Subcutaneous abdominal adipose tissue (tissue), 5 donors: ENCODE results near the gene CAMKMT.

Source experiments
- H3K27ac ChIP-seq: one replicate; pipeline ENCODE4 v1.7.0; 2013; ENCODE audit warnings: low read depth, mild to moderate bottlenecking, inconsistent platforms, low read length, moderate library complexity
- H3K27me3 ChIP-seq, 5 donors: one replicate each; pipeline ENCODE4 v1.7.0; 2013; ENCODE audit warnings: low read length in 5 of 5, inconsistent platforms in 1 of 5; ENCODE audit not compliant: control insufficient read depth in 5 of 5, insufficient read depth in 4 of 5
- H3K36me3 ChIP-seq, 5 donors: one replicate each; pipeline ENCODE4 v1.7.0; 2013; ENCODE audit warnings: low read length in 5 of 5; ENCODE audit not compliant: control insufficient read depth in 5 of 5, insufficient read depth in 5 of 5
- H3K4me1 ChIP-seq, 5 donors: one replicate each; pipeline ENCODE4 v1.7.0; 2013; ENCODE audit warnings: low read length in 5 of 5, mild to moderate bottlenecking in 3 of 5, moderate library complexity in 1 of 5; ENCODE audit not compliant: control insufficient read depth in 5 of 5, insufficient read depth in 5 of 5
- H3K4me3 ChIP-seq, 5 donors: one replicate each; pipeline ENCODE4 v1.7.0; 2013; ENCODE audit warnings: low read length in 5 of 5, low read depth in 1 of 5
- H3K9ac ChIP-seq, 5 donors: one replicate each; pipeline ENCODE4 v1.7.0; 2013; ENCODE audit warnings: low read length in 5 of 5, mild to moderate bottlenecking in 4 of 5, moderate library complexity in 3 of 5
- H3K9me3 ChIP-seq, 5 donors: one replicate each; pipeline ENCODE4 v1.7.0; 2013; ENCODE audit warnings: low read length in 5 of 5; ENCODE audit not compliant: control insufficient read depth in 5 of 5
- donor health status: healthy.
- donor health status: healthy.
- donor health status: healthy.
- donor health status: healthy.
- donor health status: healthy.

The CAMKMT gene

DNA sequence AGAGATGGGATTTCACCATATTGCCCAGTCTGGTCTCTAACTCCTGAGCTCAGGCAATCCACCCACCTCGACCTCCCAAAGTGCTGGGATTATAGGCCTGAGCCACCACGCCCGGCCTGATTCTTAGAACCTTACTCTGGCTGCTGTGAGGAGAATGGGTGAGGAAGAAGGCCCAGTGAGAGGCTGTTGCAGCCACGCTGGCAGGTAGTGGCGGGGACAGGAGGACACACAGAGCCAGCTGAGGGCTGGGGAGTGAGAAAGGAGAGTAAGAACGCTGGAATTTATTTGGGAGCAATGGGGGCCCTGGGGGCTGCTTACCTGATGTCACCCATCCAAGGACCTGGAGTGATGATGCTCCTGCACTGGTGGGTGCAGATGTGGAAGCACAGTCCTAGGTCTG is 425.9 kb downstream of the CAMKMT start:
- no peaks in the 10 kb centered on the region for H3K36me3 ChIP-seq
- H3K4me3 ChIP-seq = no peak overlapping the region
- H3K4me1 ChIP-seq = no peaks in the 10 kb centered on the region
- peaks cover 0 to 7% (median 3%) of the 10 kb centered on the region in 5 donors for H3K27me3 ChIP-seq
- no peak overlapping the region for H3K27ac ChIP-seq
- H3K9me3 ChIP-seq = peaks cover 0 to 2% (median 0%) of the 10 kb centered on the region in 5 donors
- H3K9ac ChIP-seq = no peak overlapping the region

DNA sequence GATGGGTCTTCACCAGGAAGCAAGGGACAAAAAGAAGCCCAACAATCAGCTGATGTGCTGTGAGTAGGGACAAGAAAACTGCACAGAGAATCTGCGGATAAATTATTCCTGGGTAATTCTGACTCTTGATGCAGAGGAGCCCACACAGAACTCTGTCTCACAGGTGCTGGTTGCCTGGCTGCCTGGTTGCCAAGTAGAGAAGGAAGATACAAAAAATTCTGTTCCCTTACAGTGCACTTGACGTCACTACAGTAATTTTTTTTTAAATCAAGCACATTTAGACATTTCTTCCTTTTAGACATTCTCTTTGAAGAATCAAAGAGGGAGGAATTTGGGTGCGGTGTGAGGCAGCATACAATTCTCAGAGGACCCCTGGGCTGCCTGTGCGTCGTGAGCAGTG is 427.7 kb downstream of the CAMKMT start:
- peaks cover 0 to 7% (median 3%) of the 10 kb centered on the region in 5 donors for H3K27me3 ChIP-seq
- H3K36me3 ChIP-seq = no peaks in the 10 kb centered on the region
- H3K4me3 ChIP-seq = no peak overlapping the region
- H3K4me1 ChIP-seq = no peaks in the 10 kb centered on the region
- H3K9ac ChIP-seq = no peak overlapping the region
- H3K27ac ChIP-seq = no peak overlapping the region
- peaks cover 0 to 2% (median 0%) of the 10 kb centered on the region in 5 donors for H3K9me3 ChIP-seq

DNA sequence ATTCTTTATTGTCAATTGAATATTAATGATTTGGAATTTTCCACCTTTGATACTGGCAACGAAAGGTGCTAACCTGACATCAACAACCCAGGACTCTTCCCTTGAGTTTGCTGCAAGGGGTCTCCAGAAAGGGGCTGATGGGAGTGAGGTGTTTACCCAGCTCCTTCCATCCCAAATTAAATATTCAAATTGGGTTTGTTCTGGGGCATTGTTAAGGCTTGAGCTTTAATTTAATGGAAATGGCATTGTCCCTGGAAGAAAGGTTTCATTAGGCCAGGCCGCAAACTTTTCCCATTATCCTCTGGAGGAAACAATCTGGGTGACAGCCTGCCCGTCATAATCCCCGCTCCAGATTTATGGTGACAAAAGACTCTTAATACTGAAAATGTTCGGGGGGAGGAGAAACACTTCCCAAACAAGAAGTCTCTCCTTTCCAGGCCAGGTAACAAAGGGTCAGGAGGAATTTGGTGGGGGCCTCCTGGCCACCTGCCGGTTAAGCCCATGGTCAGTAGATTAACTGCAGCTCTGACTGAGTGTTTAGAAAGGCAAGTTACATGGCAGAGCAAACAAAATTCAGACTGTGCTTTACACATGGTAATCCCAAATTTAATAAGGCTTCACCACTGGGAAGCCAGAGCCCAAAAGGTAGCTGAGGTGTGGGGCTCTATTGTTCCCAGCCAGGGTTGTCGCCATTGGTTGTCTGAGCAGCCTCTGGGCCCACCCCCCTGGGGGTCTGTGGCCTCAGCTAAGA is 428.4 kb downstream of the CAMKMT start:
- no peak overlapping the region for H3K27ac ChIP-seq
- H3K9me3 ChIP-seq = peaks cover 0 to 2% (median 0%) of the 10 kb centered on the region in 5 donors
- H3K9ac ChIP-seq = no peak overlapping the region
- H3K4me3 ChIP-seq = no peak overlapping the region
- H3K4me1 ChIP-seq = no peaks in the 10 kb centered on the region
- H3K36me3 ChIP-seq = no peaks in the 10 kb centered on the region
- H3K27me3 ChIP-seq = peaks cover 0 to 7% (median 3%) of the 10 kb centered on the region in 5 donors

DNA sequence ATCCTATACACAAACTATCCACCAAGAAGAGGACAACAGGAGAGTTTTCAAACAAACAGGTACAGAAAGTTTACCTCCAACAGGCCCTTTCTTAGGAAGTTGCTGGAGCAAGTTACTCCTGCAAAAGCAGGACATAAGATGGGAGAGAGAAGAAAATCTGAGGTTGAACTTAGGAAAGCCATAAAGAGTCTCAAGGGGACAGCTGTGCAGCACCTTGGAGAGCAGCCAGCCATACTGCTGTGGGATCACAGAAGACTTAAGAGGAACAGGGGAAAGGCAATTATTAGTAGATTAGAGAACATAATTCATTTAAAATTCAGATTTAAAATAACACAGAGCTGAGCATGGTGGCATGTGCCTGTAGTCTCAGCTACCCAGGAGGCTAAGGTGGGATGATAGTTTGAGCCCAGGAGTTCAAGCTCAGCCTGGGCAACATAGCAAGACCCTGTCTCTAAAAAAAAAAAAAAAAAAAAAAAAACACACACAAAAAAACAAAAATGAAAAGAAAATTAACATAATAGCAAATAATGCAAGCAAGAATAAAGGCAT is 431.6 kb downstream of the CAMKMT start:
- no peak overlapping the region for H3K9ac ChIP-seq
- no peaks in the 10 kb centered on the region for H3K4me1 ChIP-seq
- peaks cover 7 to 15% (median 9%) of the 10 kb centered on the region in 5 donors for H3K27me3 ChIP-seq
- no peaks in the 10 kb centered on the region for H3K9me3 ChIP-seq
- no peaks in the 10 kb centered on the region for H3K36me3 ChIP-seq
- H3K4me3 ChIP-seq = no peak overlapping the region
- H3K27ac ChIP-seq = no peak overlapping the region

DNA sequence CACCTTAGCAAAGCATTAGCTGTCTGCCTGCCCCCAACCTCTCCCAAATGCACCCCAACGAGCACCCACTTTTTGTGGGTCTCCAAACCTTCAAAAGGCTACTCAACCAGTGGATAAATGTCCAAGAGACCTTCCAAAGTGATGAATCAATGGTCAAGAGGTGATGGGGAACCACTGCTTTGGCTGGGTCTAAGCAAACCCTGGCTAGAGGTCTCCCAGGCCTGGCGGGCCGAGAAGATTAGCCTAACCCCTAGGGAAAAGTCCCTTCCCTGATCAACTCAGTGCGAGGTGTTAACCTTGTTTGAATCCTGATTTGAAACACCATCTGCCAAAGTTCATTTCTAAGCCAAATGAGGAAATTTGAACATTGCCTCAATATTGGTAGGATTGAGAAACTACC is 435.0 kb downstream of the CAMKMT start:
- H3K9ac ChIP-seq = no peak overlapping the region
- no peaks in the 10 kb centered on the region for H3K36me3 ChIP-seq
- H3K4me3 ChIP-seq = no peak overlapping the region
- peaks cover 27 to 42% (median 28%) of the 10 kb centered on the region in 5 donors for H3K27me3 ChIP-seq
- H3K9me3 ChIP-seq = no peaks in the 10 kb centered on the region
- H3K4me1 ChIP-seq = peaks cover 0 to 6% (median 5%) of the 10 kb centered on the region in 5 donors
- no peak overlapping the region for H3K27ac ChIP-seq

DNA sequence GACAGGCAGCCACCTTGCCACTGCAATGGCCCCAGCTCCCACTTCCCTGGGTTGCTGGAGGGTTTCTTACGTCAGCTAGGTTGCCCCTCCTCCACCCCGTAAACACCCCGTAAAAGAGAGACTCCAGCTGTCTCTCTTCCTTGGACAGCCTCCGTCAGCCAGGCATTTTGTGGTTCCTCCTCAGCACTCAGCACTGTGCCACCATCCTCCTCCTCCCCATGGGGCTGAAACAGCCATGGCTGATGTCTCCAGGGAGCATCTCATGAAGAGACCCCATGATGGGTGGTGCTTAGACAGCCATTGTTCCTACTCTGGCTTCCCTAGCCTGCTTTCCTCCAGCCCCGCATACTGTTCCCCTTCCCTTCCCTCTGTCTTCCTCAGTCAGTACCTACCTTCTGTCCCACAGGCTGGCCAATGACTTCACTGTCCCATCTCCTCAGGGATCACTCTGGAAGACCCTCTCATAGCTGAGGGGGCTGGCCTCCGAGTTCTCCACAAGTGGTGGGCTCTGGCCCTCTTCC is 436.5 kb downstream of the CAMKMT start:
- Histone ChIP-seq H3K27me3 (peaks cover 29 to 55% (median 42%) of the 10 kb centered on the region in 5 donors), H3K27ac (no peak overlapping the region), H3K9me3 (no peaks in the 10 kb centered on the region), H3K9ac (no peak overlapping the region), H3K4me3 (no peak overlapping the region), H3K36me3 (no peaks in the 10 kb centered on the region), H3K4me1 (peaks cover 0 to 17% (median 17%) of the 10 kb centered on the region in 5 donors)

DNA sequence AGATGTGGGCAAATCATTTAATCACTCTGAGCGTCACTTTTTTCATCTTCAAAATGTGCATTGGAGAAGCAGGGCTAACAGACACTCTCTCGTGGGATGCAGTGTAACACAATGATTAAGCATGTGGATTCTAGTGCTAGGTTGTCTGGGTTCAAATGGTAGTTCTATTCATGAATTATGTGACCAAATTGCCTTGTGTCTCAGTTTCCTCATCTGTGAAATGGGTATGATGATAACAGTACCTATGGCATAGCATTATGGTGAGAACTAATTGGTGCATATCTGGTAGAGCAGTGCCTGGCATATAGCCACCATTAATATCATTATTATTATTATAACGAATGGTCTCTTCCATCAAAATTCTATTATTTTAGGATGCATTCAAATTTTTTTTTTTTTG is 437.4 kb downstream of the CAMKMT start:
- Histone ChIP-seq H3K27me3 (peaks cover 29 to 58% (median 42%) of the 10 kb centered on the region in 5 donors), H3K4me1 (peaks cover 0 to 17% (median 17%) of the 10 kb centered on the region in 5 donors), H3K36me3 (no peaks in the 10 kb centered on the region), H3K9ac (no peak overlapping the region), H3K9me3 (no peaks in the 10 kb centered on the region), H3K27ac (no peak overlapping the region), H3K4me3 (no peak overlapping the region)

DNA sequence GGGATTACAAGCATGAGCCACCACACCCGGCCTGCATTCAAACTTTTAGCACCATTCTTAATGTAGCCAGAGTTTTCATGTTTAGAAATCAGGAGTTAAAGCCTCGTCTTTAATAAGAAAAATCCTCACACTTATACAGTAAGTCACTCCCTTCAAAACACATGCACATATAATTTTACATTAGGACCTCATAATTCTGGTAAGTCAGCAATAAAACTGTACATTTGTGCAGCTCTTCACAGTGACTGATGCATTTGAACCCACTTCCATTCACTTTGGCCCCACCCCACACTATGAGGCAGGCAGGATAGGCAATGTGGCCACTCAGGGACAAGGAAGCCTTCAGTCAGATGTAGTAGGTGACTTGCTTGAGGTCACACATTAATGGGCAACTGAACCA is 438.0 kb downstream of the CAMKMT start:
- no peaks in the 10 kb centered on the region for H3K9me3 ChIP-seq
- H3K4me1 ChIP-seq = peaks cover 0 to 17% (median 17%) of the 10 kb centered on the region in 5 donors
- H3K27ac ChIP-seq = no peak overlapping the region
- H3K27me3 ChIP-seq = peaks cover 29 to 62% (median 48%) of the 10 kb centered on the region in 5 donors
- no peak overlapping the region for H3K4me3 ChIP-seq
- no peaks in the 10 kb centered on the region for H3K36me3 ChIP-seq
- H3K9ac ChIP-seq = no peak overlapping the region

DNA sequence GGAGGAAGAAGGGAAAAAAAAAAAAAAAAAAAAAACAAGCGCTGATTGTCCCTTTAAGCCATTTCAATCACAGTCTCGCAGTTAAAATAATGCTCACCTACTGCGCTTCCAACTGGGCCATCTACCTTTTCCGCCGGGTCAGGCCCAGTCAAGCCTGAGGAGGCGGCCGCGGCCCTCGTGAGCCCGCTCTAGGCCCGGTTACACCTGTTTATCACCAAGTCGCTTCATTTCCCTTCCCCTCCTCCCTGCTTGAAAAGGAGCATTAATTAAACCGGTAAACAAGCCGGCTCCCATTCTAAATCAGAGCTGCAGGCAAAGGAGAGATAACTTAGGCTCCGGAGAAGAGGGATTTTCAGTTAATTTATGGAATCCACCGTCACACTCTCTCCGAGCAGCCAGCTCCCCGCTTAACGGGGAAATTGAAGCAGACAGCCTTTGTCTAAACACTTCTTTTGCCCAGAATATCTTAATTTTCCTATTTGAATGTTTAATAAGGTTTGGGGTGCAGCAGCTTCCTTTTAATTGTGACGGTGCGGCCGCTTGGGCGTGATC is 439.6 kb downstream of the CAMKMT start:
- Histone ChIP-seq H3K36me3 (no peaks in the 10 kb centered on the region), H3K4me3 (peak overlapping the region in 4 of 5 donors; percentile 7 to 46 (median 31))

More for the DNA sequence above, 439.6 kb downstream of the CAMKMT start:
- Histone ChIP-seq H3K9me3 (no peaks in the 10 kb centered on the region), H3K9ac (no peak overlapping the region), H3K27me3 (peaks cover 38 to 75% (median 62%) of the 10 kb centered on the region in 5 donors), H3K4me1 (peaks cover 0 to 17% (median 17%) of the 10 kb centered on the region in 5 donors), H3K27ac (no peak overlapping the region)
